HTERT RPE-1 (cell line): Measurements from ENCODE around the gene MYMX.

Experiments used
- in situ Hi-C: fragments of 300-500 bp; cut with MboI; formaldehyde crosslinking; loops from 4 replicates; pipeline ENCODE4 v1.14.3; 2020; ENCODE audit warnings: low sequenced_read_pairs

MYMX gene

GRCh38 chr6:44249082-44249748 lies 32.5 kb downstream of the MYMX start:
- in situ Hi-C loops: no loop called here

DNA sequence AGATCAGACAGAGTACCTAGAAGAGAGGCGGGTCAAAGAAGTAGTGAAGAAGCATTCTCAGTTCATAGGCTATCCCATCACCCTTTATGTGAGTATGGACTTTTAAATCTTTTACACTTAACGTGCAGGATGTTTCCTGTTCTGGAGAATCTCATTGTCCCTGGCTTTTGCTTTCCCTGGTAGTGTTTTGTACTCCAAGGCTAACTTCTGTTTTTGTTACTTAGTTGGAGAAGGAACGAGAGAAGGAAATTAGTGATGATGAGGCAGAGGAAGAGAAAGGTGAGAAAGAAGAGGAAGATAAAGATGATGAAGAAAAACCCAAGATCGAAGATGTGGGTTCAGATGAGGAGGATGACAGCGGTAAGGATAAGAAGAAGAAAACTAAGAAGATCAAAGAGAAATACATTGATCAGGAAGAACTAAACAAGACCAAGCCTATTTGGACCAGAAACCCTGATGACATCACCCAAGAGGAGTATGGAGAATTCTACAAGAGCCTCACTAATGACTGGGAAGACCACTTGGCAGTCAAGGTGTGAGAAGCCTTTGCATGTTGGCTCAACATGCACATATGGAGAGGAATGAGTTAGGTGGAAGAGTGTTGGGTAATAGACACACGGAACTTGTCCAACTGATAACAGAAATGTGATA lies 33.5 kb downstream of the MYMX start:
- in situ Hi-C loops: no loop called here

GRCh38 chr6:44250718-44251123 lies 34.0 kb downstream of the MYMX start:
- in situ Hi-C loops: no loop called here

GRCh38 chr6:44251576-44252524 lies 35.1 kb downstream of the MYMX start:
- in situ Hi-C loops: no loop called here

GRCh38 chr6:44253307-44254101 lies 36.8 kb downstream of the MYMX start:
- in situ Hi-C loops: no loop called here

- in situ Hi-C loops: no loop called here
Measured at GRCh38 chr6:44254191-44255104, 37.7 kb downstream of the MYMX start.

DNA sequence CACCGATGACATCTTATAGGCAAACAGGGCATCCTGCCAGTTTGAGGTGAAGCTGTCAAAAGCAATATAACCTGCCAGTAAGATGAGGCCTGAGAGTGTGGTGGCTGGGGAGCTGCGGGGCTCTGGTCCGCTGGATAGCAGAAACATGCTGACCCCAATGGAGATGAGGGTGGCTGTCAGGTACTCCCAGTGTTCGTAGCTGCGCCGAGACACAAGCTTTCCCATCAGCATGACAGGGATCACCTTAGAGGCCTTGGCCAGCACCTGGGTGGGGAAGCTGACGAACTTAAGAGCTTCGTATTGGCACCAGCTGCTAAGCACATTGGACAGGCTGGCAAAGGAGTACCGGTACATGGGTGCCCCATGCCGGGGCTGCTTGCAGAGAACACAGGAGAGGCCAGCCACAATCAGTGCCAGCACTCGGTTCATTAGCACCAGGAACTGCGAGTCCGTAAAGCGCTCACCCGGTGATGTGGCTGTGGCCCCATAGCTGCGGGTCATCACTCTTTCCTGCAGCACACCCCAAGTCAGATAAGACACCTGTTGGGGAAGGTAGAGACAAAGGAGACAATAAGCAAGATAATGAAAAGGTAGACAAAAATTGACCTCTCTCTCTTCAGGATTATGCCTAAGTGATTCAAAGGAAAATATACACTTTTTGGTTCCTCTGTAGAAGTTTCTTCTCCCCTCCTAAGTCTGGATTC lies 38.5 kb downstream of the MYMX start:
- in situ Hi-C loops: no loop called here

GRCh38 chr6:44255871-44256774 lies 39.4 kb downstream of the MYMX start:
- in situ Hi-C loops: no loop called here

GRCh38 chr6:44256775-44257024 lies 40.0 kb downstream of the MYMX start:
- in situ Hi-C loops: no loop called here

DNA sequence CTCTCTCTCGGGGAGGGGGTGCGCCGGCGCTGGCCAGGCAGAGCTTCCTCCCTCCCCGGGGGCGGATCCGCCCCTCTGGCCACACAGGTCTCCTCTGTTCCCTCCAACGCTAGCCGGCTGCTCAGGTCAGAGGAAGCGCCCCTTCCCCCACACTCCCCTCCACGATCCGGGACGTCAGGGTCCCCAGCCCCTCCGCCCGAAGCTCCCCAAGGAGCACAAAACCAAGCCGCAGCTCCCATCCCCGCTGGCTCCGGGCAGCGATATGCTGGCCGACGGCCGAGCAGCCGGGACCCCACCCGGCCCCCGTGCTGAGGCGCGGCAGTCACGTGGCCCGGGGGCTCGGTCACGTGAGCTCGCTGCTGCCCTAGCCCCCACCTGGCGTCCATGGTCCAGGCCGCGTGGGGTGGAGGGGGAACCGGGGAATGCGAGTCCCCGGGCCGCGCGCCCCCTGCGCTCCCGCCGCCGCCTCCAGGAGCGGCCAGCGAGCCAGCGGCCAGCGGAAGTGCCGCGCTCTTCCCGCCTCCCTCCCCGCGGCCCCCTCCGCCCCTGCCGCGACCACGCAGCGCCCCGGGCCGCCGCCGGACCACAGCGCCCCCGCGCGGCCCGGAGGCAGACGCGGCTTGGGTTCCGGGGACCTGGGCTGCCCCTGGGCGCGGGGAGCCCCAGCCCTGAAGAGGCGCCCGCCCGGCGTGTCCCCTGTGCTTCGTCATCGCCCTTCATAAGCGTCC lies 40.5 kb downstream of the MYMX start, which contains the start of gene SLC35B2:
Gene SLC35B2 (minus strand): TSS at position 504 of the 728 bp plus-strand sequence. CDS start 118 bp downstream, at position 386.
- in situ Hi-C loops: no loop called here

DNA sequence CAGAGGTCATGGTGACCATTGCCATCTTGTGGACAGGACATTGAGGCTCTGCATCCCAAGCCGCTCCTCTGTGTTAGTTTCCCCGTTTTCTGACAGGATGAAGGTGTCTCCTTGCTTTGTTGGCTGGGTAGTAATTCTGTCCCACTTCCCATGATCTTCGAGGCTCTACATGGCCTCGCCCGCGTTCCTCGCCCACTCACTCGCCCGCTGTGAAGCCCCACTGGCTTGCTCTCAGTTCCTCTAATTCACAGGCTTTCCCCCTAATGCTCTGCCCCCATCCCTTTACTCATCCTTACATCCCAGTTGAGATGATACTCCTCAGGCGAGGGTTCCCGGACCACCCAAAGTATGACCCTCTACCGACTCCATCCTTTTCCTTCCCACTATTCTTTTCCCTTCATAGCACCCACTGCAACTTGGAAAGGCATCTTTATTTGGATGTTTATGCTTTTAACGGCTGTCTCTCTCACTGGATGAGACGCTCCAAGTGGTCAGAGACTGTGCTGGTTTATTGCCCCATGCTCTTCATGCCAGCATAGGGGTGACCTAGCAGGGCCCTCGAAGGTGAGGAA lies 41.1 kb downstream of the MYMX start:
- in situ Hi-C loops: no loop called here

GRCh38 chr6:44258325-44258863 lies 41.7 kb downstream of the MYMX start:
- in situ Hi-C loops: no loop called here

DNA sequence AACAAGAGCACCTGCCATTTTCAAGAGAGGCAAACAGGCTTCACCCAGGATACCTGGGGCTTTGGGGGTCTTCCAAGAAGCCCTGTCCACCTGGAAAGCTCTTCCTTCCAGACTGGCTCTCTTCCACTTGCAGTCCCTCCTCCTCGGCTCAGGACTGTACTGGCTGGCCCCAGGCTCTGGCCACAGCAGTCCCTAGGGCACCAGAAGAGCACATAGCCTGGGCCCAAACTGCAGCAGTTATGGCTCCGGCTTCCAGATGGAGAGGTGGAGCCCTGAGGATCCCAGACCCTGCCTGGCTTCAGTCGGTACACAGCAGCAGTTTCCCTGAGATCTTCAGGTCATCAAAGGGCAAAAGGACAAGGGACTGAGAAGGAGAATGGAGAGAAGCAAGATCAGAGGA lies 42.2 kb downstream of the MYMX start:
- in situ Hi-C loops: no loop called here

- in situ Hi-C loops: no loop called here
Measured at GRCh38 chr6:44260011-44260410, 43.3 kb downstream of the MYMX start.

GRCh38 chr6:44260451-44261297 lies 43.9 kb downstream of the MYMX start:
- in situ Hi-C loops: no loop called here

DNA sequence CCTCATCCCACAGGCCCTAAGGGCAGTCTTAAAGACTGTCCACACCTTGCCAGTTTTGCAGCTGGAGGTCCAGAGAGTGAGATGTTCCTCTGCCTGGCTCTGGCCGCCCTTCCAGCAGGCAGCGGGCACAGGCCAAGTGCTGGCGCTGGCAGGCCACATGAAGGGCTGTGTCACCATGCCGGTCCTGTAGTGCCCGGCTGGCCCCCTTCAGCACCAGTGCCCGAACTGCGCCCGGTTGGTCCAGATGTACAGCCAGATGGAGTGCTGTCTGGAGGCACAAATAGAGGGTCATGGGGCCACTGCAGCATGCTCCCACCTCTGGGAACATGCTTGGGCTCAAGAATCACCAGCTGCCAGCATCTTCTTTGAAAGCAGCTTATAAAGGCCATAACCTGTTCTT lies 44.9 kb downstream of the MYMX start:
- in situ Hi-C loops: no loop called here
